ENCODE results near the gene TMEM40.

DNA sequence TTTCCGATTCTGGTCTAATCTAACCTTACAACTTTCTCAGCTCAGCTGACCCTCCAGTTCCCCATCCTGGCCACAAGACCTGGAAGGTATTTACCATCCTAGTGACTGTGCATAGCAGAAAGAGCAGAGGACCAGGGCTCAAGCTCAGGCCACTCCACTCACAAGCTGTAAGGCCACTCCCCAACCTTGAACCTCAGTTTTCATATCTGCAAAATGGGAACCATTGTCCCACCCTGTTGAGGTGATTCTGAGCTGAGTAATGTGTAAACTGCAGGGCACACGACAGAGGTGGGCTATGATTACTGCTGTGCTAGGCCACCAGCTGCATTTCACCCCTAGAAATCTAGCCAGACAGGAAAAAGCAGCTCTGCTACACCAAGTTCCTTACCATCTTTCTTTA lies 21.7 kb downstream of the TMEM40 start:
- TF ChIP-seq, protein P1, sequence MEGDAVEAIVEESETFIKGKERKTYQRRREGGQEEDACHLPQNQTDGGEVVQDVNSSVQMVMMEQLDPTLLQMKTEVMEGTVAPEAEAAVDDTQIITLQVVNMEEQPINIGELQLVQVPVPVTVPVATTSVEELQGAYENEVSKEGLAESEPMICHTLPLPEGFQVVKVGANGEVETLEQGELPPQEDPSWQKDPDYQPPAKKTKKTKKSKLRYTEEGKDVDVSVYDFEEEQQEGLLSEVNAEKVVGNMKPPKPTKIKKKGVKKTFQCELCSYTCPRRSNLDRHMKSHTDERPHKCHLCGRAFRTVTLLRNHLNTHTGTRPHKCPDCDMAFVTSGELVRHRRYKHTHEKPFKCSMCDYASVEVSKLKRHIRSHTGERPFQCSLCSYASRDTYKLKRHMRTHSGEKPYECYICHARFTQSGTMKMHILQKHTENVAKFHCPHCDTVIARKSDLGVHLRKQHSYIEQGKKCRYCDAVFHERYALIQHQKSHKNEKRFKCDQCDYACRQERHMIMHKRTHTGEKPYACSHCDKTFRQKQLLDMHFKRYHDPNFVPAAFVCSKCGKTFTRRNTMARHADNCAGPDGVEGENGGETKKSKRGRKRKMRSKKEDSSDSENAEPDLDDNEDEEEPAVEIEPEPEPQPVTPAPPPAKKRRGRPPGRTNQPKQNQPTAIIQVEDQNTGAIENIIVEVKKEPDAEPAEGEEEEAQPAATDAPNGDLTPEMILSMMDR (IDR thresholded peaks at IDR 0.05; ENCODE audit: low read depth, low read length, poor library complexity, severe bottlenecking): no peak
- TF ChIP-seq EZH2phosphoT487 (IDR thresholded peaks at IDR 0.05; ENCODE audit: borderline replicate concordance, low read length): no peak

All from DOHH2 (cell line).